Measurements from ENCODE around the gene FAM167B. TPM values are rescaled to one million over a fixed set of nuclear protein-coding genes. Genes with fewer than 3 reads are reported as not detected.
A peak's percentile ranks its signal among the peaks of the same experiment; 100 is the strongest.

FAM167B gene
- total RNA-seq (1 to 10 TPM in 3 of 5 experiments, under 1 TPM in 2; 0.48 to 2.0 (median 1.4) TPM), polyA plus RNA-seq (not detected), total RNA-seq (not detected)

DNA sequence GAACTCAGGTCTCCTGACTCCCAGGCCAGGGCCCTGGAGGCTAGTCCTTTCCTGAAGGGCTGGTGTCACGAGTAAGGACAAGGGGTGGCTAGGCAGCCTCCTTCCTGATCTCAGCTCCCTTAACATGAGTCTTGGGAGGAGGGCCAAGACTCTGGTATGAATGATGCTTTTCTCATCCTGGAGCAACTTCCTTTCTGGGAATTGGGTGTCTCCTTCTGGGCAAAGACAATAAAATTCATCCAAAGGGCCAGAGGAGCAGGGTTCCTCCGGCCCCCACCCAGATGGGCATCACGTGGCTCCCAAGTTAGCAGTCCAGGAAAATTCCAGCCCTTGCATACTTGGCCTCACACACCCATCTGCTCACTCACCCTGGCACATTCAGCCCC is at the start of gene FAM167B:
Gene FAM167B (plus strand): TSS at position 335 of the 386 bp plus-strand sequence. CDS start 200 bp downstream, outside the sequence.
- Mint-ChIP-seq H3K9me3 (peaks cover 0 to 2% (median 0%) of the 10 kb centered on the region in 11 donors), H3K27me3 (peaks cover 0 to 2% (median 0%) of the 10 kb centered on the region in 5 donors), H3K36me3 (peaks cover 4 to 10% (median 6%) of the 10 kb centered on the region in 5 donors), H3K4me3 (peak within 1 kb of the TSS; percentile 66 to 100 (median 92)), H3K27ac (peak within 1 kb of the TSS; percentile 87 to 100 (median 97)), H3K4me1 (peaks cover 38 to 64% (median 56%) of the 10 kb centered on the region in 7 donors)
- ChIA-PET CTCF (interaction anchor here (0.6 to 4.6 kb wide), 5 partner anchors 19 to 70 kb away, joined by 3 to 32 read pairs (median 4); no protein-coding TSS in a partner anchor), POLR2A (interaction anchor here (0.7 to 28.2 kb wide), 6 partner anchors 13 to 98 kb away, joined by 3 to 738 read pairs (median 58); partner anchors contain the start of genes HDAC1 and LCK)
- Histone ChIP-seq H3K36me3 (ENCODE audit: control insufficient read depth in 2 of 3, insufficient read depth in 3 of 3, low read length in 3 of 3) (peaks cover 0 to 9% (median 0%) of the 10 kb centered on the region in 3 experiments), H3K9me3 (ENCODE audit: control insufficient read depth in 2 of 3, low read length in 3 of 3) (no peaks in the 10 kb centered on the region), H3K4me1 (ENCODE audit: control insufficient read depth in 2 of 2, insufficient read depth in 2 of 2, low read length in 2 of 2) (peaks cover 37 to 60% of the 10 kb centered on the region in 2 donors), H3K27ac (ENCODE audit: low read depth, low read length) (peak within 1 kb of the TSS; percentile 91), H3K27me3 (ENCODE audit: control insufficient read depth in 2 of 2, insufficient read depth in 2 of 2, low read length in 2 of 2) (no peaks in the 10 kb centered on the region), H3K4me3 (ENCODE audit: low read length) (peak within 1 kb of the TSS; percentile 52)
- intact Hi-C loops (cut with micrococcal nuclease), result no loop called here
- ATAC-seq (no peak), DNase-seq (no peak)

DNA sequence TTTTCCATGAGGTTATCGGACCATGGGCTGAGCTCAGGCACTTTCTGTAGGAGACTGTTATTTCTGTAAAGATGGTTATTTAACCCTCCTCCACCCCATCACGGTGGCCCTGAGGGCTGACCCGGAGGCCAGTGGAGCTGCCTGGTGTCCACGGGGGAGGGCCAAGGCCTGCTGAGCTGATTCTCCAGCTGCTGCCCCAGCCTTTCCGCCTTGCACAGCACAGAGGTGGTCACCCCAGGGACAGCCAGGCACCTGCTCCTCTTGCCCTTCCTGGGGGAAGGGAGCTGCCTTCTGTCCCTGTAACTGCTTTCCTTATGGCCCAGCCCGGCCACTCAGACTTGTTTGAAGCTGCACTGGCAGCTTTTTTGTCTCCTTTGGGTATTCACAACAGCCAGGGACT is 49.2 kb upstream of the FAM167B start:
- ChIA-PET CTCF (no interaction called here), POLR2A (interaction anchor here (0.6 to 7.7 kb wide), 8 partner anchors 8 to 197 kb away, joined by 3 to 49 read pairs (median 4); partner anchors contain the start of genes BSDC1, HDAC1, IQCC and TXLNA)
- Histone ChIP-seq H3K4me3 (ENCODE audit: low read length) (no peak overlapping the region), H3K4me1 (ENCODE audit: control insufficient read depth in 2 of 2, insufficient read depth in 2 of 2, low read length in 2 of 2) (peaks cover 36 to 41% of the 10 kb centered on the region in 2 donors), H3K36me3 (ENCODE audit: control insufficient read depth in 2 of 3, insufficient read depth in 3 of 3, low read length in 3 of 3) (peaks cover under 1 to 31% (median 10%) of the 10 kb centered on the region in 3 experiments), H3K27ac (ENCODE audit: low read depth, low read length) (no peak overlapping the region), H3K27me3 (ENCODE audit: control insufficient read depth in 2 of 2, insufficient read depth in 2 of 2, low read length in 2 of 2) (no peaks in the 10 kb centered on the region), H3K9me3 (ENCODE audit: control insufficient read depth in 2 of 3, low read length in 3 of 3) (no peaks in the 10 kb centered on the region)
- peaks cover 52 to 82% (median 67%) of the 10 kb centered on the region in 7 donors for H3K4me1 Mint-ChIP-seq
- intact Hi-C loops (cut with micrococcal nuclease), result no loop called here
- DNase-seq (no peak), ATAC-seq (no peak)
- H3K4me3 Mint-ChIP-seq, result no peak overlapping the region
- peaks cover 15 to 35% (median 15%) of the 10 kb centered on the region in 5 donors for H3K36me3 Mint-ChIP-seq
- no peaks in the 10 kb centered on the region for H3K27me3 Mint-ChIP-seq
- H3K27ac Mint-ChIP-seq, result peak overlapping the region in 4 of 9 donors; percentile 22 to 91 (median 68)
- no peaks in the 10 kb centered on the region for H3K9me3 Mint-ChIP-seq

DNA sequence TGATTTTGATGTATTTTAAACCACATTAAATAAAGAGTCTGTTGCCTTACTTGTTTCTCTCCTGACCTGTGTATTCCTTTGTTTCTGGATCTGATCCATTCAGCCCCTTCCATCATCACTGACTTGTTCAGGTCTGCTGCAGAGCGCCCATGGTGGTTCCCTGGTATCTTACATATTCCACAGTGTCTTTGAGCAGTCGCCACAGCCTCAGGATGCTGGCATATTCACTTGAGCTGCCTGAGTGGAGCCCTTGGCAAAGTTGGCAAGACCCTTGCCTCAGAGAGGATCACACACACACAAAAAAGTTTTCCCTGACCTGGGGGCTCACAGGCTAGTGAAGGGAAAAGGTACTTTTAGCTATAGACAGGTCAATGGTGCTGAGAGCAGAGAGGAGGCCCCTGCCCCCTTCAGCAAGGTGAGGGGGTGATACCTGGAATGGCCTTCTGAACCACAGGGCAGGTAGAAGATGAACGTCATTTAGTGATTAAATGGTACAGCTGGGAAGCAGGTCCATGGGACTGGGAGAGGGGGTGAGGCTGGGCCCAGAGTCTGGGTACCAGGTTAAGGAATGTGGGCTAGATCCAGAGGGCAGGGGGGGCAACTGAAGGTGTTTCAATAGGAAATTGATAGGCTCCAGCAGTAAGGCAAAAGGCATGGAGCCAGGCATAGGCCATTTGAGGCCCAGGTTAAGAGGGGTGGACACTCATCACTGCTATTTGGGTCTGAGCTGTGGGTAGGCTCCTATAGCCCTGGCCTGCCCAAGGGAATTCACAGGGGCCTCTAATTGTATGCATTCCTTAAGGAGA is 48.6 kb upstream of the FAM167B start:
- Mint-ChIP-seq H3K36me3 (peaks cover 10 to 30% (median 10%) of the 10 kb centered on the region in 5 donors), H3K4me1 (peaks cover 50 to 80% (median 66%) of the 10 kb centered on the region in 7 donors), H3K9me3 (no peaks in the 10 kb centered on the region), H3K27ac (peak overlapping the region in 7 of 9 donors; percentile 27 to 91 (median 72)), H3K4me3 (peak overlapping the region in 5 of 10 donors; percentile 2 to 42 (median 16)), H3K27me3 (no peaks in the 10 kb centered on the region)
- no peak overlapping the region for H3K4me3 ChIP-seq (ENCODE audit: low read length)
- no peaks in the 10 kb centered on the region for H3K27me3 ChIP-seq (ENCODE audit: control insufficient read depth in 2 of 2, insufficient read depth in 2 of 2, low read length in 2 of 2)
- DNase-seq (no peak), ATAC-seq (no peak)
- peak overlapping the region; percentile 99 for H3K27ac ChIP-seq (ENCODE audit: low read depth, low read length)
- no peaks in the 10 kb centered on the region for H3K9me3 ChIP-seq (ENCODE audit: control insufficient read depth in 2 of 3, low read length in 3 of 3)
- ChIA-PET CTCF (no interaction called here), POLR2A (interaction anchor here (0.7 to 7.7 kb wide), 5 partner anchors 17 to 196 kb away, joined by 3 to 49 read pairs (median 7); partner anchors contain the start of genes BSDC1 and TXLNA)
- H3K36me3 ChIP-seq (ENCODE audit: control insufficient read depth in 2 of 3, insufficient read depth in 3 of 3, low read length in 3 of 3), result peaks cover 0 to 25% (median 5%) of the 10 kb centered on the region in 3 experiments
- peaks cover 36 to 41% of the 10 kb centered on the region in 2 donors for H3K4me1 ChIP-seq (ENCODE audit: control insufficient read depth in 2 of 2, insufficient read depth in 2 of 2, low read length in 2 of 2)
- intact Hi-C loops (cut with micrococcal nuclease), result no loop called here

DNA sequence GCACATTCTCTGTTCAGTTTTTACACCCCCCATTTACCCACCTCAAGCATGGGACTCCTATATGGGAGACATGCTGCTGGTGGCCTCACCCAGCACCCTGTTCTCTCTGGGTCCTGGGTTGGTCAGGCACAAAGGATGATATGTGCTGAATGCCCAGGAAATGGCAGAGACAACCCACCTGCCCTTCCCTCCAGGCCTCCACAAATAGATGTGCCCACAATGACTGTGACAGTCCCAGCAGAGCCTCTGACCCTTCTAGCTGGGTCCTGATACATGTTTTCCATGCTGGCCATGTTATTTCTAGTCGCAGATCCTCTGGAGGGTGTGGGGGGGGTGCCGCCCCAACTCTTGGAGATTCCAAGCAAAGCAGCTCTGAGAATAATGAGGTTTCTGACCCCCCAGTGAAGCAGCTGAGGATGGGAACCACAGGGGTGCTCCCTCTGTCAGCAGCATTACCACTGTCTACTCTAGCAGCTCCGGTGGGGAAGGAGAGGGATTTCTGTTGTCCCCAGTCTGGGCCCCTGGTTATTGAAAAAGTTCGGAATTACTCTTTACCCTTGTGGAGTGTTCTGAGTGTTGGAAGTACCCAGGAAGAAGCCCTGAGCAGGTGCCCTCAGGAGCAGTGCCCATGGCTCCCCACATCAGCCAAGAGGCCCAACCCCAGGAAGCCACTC is 47.8 kb upstream of the FAM167B start:
- H3K27ac ChIP-seq (ENCODE audit: low read depth, low read length), result peak overlapping the region; percentile 99
- POLR2A ChIA-PET, result interaction anchor here (2.3 to 7.7 kb wide), 2 partner anchors 19 to 42 kb away, joined by 7 to 49 read pairs; partner anchors contain the start of gene TXLNA
- peaks cover 4 to 27% (median 5%) of the 10 kb centered on the region in 5 donors for H3K36me3 Mint-ChIP-seq

DNA sequence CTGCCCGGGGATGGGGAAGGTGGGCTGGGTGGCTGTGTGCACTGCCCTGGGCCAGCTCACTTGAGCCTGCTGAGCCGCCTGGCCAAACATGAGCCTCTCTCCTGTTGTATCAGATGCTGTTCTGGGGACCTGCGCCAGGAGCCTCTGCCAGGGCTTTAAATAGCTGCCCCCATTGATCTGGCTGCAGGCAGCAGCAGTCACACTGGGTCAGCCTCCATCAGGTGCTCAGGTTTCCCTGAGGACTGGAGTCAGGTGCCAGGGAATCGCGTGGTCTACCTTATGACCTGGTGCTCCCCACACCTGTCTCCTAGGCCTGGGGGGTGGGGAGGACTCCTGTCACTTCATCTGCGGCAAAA is 47.3 kb upstream of the FAM167B start:
- CTCF ChIA-PET, result interaction anchor here (1.9 kb wide), 1 partner anchor 16 kb away, joined by 10 read pairs; no protein-coding TSS in a partner anchor

More for the DNA sequence above, 47.8 kb upstream of the FAM167B start:
- H3K4me1 ChIP-seq (ENCODE audit: control insufficient read depth in 2 of 2, insufficient read depth in 2 of 2, low read length in 2 of 2), result peaks cover 36 to 41% of the 10 kb centered on the region in 2 donors
- intact Hi-C loops (cut with micrococcal nuclease), result no loop called here
- no peaks in the 10 kb centered on the region for H3K9me3 ChIP-seq (ENCODE audit: control insufficient read depth in 2 of 3, low read length in 3 of 3)
- Mint-ChIP-seq H3K9me3 (no peaks in the 10 kb centered on the region), H3K27me3 (no peaks in the 10 kb centered on the region), H3K4me3 (peak overlapping the region in 4 of 10 donors; percentile 13 to 99 (median 90)), H3K27ac (peak overlapping the region in 6 of 9 donors; percentile 18 to 96 (median 76)), H3K4me1 (peaks cover 45 to 81% (median 63%) of the 10 kb centered on the region in 7 donors)
- ATAC-seq (no peak), DNase-seq (no peak)
- H3K4me3 ChIP-seq (ENCODE audit: low read length), result no peak overlapping the region
- CTCF ChIA-PET, result no interaction called here
- no peaks in the 10 kb centered on the region for H3K27me3 ChIP-seq (ENCODE audit: control insufficient read depth in 2 of 2, insufficient read depth in 2 of 2, low read length in 2 of 2)
- H3K36me3 ChIP-seq (ENCODE audit: control insufficient read depth in 2 of 3, insufficient read depth in 3 of 3, low read length in 3 of 3), result peaks cover 0 to 24% (median under 1%) of the 10 kb centered on the region in 3 experiments

More for the DNA sequence above, 47.3 kb upstream of the FAM167B start:
- Histone ChIP-seq H3K4me3 (ENCODE audit: low read length) (peak overlapping the region; percentile 96), H3K36me3 (ENCODE audit: control insufficient read depth in 2 of 3, insufficient read depth in 3 of 3, low read length in 3 of 3) (peaks cover 0 to 24% (median 0%) of the 10 kb centered on the region in 3 experiments), H3K9me3 (ENCODE audit: control insufficient read depth in 2 of 3, low read length in 3 of 3) (no peaks in the 10 kb centered on the region), H3K4me1 (ENCODE audit: control insufficient read depth in 2 of 2, insufficient read depth in 2 of 2, low read length in 2 of 2) (peaks cover 33 to 41% of the 10 kb centered on the region in 2 donors), H3K27me3 (ENCODE audit: control insufficient read depth in 2 of 2, insufficient read depth in 2 of 2, low read length in 2 of 2) (no peaks in the 10 kb centered on the region), H3K27ac (ENCODE audit: low read depth, low read length) (peak overlapping the region; percentile 99)
- intact Hi-C loops (cut with micrococcal nuclease), result loop anchor here (1.0 to 10.0 kb wide), 12 partner anchors 20 to 555 kb away; partner anchors contain the start of genes BSDC1 (in 2 of the 2), EIF3I (in 2 of the 2), KHDRBS1 (in 2 of the 2) and KPNA6 (in 2 of the 2)
- Mint-ChIP-seq H3K4me3 (peak overlapping the region; percentile 78 to 99 (median 92)), H3K27me3 (no peaks in the 10 kb centered on the region), H3K27ac (peak overlapping the region in 8 of 9 donors; percentile 48 to 98 (median 92)), H3K36me3 (peaks cover 0 to 24% (median 4%) of the 10 kb centered on the region in 5 donors), H3K4me1 (peaks cover 44 to 79% (median 63%) of the 10 kb centered on the region in 7 donors), H3K9me3 (no peaks in the 10 kb centered on the region)
- ATAC-seq (no peak), DNase-seq (no peak)
- POLR2A ChIA-PET, result interaction anchor here (0.9 to 7.7 kb wide), 8 partner anchors 20 to 153 kb away, joined by 3 to 49 read pairs (median 6); partner anchors contain the start of genes HDAC1, MARCKSL1 and TXLNA

Data from naive thymus-derived CD4-positive, alpha-beta T cell (primary cell).